ENCODE measurements around the gene CLEC18B. TPM values are rescaled to one million over a fixed set of nuclear protein-coding genes. Genes with fewer than 3 reads are reported as not detected.
A peak's percentile ranks its signal among the peaks of the same experiment; 100 is the strongest.
"Not testable (repeated sequence)": the region's sequence is repeated elsewhere in the genome, so short reads cannot be mapped to it uniquely, and the experiment has no call there.

CLEC18B gene
- total RNA-seq, 1 donor from 2014 or later, result 3.5 TPM

DNA sequence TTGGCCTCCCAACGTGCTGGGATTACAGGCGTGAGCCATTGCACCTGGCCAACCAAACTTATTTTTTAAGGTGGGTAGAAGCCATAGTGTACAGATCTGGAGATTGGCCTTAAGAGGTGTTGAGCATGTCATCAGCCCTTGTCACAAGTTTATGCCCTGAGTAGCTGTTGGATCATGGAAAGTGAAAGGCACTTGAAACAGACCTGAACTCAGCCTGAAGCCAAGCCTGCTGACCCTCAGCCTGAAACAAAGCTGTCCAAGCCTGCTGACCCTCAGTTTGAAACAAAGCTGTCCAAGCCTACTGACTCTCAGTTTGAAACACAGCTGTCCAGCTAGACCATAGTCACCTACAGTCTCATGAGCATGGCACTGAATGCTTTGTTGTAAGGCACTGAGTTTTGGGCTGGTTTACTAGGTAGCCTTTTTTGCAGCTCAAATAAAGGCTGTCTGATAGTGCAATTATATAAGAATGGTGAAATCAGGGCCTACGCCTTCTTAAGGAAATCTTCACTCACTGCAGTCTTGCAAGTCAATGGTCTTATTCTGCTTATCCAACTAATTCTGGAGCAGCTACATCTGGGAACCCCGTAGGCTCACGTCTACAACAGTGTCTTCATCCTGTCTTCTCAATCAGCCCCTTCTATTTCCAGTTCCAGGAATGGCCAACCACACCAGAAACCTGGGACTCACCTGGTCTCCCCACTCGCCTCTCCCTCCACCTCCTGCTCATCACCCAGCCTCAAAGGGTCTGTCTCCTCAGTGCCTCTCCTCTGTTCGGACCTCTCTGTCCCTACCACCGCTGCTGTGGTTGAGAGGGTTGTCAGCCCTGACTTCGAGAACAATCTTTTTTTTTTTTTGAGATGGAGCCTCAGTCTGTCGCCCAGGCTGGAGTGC is 48.1 kb downstream of the CLEC18B start:
- H3K9me3 Mint-ChIP-seq (ENCODE audit: low read depth), result no peaks in the 10 kb centered on the region
- peaks cover 2% of the 10 kb centered on the region for H3K4me1 Mint-ChIP-seq (ENCODE audit: low read depth)
- H3K36me3 Mint-ChIP-seq (ENCODE audit: low read depth), result no peaks in the 10 kb centered on the region
- no peaks in the 10 kb centered on the region for H3K27me3 Mint-ChIP-seq (ENCODE audit: low read depth)
- DNase-seq (ENCODE audit: low spot score), result no peak
- TF ChIP-seq, protein P1, sequence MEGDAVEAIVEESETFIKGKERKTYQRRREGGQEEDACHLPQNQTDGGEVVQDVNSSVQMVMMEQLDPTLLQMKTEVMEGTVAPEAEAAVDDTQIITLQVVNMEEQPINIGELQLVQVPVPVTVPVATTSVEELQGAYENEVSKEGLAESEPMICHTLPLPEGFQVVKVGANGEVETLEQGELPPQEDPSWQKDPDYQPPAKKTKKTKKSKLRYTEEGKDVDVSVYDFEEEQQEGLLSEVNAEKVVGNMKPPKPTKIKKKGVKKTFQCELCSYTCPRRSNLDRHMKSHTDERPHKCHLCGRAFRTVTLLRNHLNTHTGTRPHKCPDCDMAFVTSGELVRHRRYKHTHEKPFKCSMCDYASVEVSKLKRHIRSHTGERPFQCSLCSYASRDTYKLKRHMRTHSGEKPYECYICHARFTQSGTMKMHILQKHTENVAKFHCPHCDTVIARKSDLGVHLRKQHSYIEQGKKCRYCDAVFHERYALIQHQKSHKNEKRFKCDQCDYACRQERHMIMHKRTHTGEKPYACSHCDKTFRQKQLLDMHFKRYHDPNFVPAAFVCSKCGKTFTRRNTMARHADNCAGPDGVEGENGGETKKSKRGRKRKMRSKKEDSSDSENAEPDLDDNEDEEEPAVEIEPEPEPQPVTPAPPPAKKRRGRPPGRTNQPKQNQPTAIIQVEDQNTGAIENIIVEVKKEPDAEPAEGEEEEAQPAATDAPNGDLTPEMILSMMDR (IDR thresholded peaks at IDR 0.05), result no peak
- H3K4me3 Mint-ChIP-seq (ENCODE audit: unreplicated experiment), result no peak overlapping the region
- no peak overlapping the region for H3K27ac Mint-ChIP-seq (ENCODE audit: unreplicated experiment)

DNA sequence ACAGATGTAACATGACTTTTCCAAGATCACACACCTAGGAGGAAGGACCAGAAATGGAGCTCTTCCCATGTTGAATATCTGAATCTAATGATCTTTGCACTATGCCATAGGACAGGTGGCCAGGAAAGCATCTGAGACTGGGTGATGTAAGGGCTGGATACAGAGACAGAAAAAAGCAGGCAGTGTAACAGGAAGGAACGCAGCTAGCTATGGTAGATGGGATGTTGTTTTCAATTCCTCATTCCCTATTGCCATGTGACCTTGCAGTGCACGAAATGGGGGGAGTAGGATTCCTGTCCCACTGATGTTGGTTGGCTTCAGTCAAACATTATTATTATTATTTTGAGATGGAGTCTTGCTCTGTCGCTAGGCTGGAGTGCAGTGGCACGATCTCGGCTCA is 48.9 kb downstream of the CLEC18B start:
- H3K9me3 Mint-ChIP-seq (ENCODE audit: low read depth), result no peaks in the 10 kb centered on the region
- no peak overlapping the region for H3K4me3 Mint-ChIP-seq (ENCODE audit: unreplicated experiment)
- no peak for DNase-seq (ENCODE audit: low spot score)
- H3K27me3 Mint-ChIP-seq (ENCODE audit: low read depth), result no peaks in the 10 kb centered on the region
- no peaks in the 10 kb centered on the region for H3K36me3 Mint-ChIP-seq (ENCODE audit: low read depth)
- no peak overlapping the region for H3K27ac Mint-ChIP-seq (ENCODE audit: unreplicated experiment)
- TF ChIP-seq, protein P1 (IDR thresholded peaks at IDR 0.05), result no peak
- peaks cover 4% of the 10 kb centered on the region for H3K4me1 Mint-ChIP-seq (ENCODE audit: low read depth)

DNA sequence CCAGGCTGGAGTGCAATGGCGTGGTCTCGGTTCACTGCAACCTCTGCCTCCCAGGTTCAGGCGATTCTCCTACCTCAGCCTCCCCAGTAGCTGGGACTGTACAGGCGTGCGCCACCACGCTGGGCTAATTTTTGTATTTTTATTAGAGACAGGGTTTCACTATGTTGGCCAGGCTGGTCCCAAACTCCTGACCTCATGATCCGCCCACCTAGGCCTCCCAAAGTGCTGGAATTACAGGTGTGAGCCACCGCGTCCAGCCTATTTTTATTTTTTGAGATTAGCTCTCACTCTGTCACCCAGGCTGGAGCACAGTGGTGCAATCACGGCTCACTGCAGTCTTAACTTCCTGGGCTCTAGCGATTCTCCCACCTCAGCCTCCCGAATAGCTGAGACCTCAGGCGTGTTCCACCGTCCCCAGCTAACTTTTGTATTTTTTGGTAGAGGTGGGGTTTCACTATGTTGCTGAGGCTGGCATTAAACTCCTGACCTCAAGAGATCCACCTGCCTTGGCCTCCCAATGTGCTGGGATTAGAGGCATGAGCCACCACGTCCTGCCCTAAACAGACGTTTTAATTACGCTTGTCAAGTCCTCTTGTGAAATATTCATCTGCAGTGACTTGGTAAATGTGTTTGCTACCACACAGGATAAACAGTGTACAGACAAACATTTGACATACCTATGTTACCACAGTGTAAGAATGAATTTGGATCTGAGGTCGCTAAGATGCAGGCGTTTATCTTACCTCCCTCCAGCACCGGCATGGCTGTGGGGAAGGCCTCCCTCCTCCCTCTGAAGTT is 50.7 kb downstream of the CLEC18B start:
- not testable (repeated sequence) for H3K36me3 Mint-ChIP-seq (ENCODE audit: low read depth); H3K9me3 Mint-ChIP-seq (ENCODE audit: low read depth); H3K27ac Mint-ChIP-seq (ENCODE audit: unreplicated experiment); H3K4me3 Mint-ChIP-seq (ENCODE audit: unreplicated experiment); H3K27me3 Mint-ChIP-seq (ENCODE audit: low read depth); DNase-seq (ENCODE audit: low spot score)
- H3K4me1 Mint-ChIP-seq (ENCODE audit: low read depth), result peaks cover 17% of the 10 kb centered on the region

DNA sequence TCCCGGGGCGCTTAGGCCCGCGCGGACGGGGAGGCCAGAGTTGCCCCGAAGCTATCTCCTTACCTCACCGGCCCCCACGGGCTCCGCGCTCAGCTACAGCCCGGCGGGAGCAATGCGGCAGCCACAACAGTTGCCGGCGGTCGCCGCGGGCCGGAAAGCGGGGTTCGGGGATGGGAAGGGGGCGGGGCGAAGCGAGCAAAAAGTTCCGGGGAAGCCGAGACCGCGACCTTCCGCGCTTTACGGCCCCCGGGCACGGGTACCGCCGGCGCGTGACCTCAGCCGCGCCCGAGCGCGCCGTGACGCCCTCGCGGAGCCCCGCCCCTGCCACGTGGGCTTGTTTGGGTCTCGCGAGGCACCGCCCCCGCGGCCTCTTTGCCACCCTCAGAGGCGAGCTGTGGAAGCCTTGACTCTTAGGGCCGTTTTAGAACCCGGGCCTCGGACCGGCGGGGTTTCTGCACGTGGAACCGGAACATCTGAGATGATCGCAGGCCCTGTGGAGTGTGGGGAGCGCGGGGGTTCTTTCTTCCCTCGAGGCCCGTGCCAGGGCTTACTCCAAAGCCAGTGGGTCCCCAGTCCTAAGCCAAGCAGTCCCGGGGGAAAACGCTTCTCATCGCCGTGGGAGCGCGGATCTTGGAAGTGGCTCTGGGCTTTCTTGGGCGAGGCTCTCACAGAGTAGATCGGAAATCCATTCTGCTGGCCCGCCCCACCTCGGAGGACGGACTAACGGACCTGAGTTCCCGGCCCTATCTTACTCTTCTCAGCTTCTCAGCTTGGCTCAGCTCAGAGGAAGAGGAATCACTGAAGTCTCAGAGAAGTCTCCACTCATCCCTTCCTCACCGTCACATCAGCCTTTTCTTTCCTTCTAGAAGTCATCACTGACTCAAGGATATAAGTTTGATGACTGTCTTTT is 53.0 kb downstream of the CLEC18B start:
- H3K4me3 Mint-ChIP-seq (ENCODE audit: unreplicated experiment), result peak overlapping the region; percentile 93
- H3K4me1 Mint-ChIP-seq (ENCODE audit: low read depth), result peaks cover 17% of the 10 kb centered on the region
- not testable (repeated sequence) for H3K9me3 Mint-ChIP-seq (ENCODE audit: low read depth); H3K36me3 Mint-ChIP-seq (ENCODE audit: low read depth); H3K27me3 Mint-ChIP-seq (ENCODE audit: low read depth)
- peak overlapping the region; percentile 95 for H3K27ac Mint-ChIP-seq (ENCODE audit: unreplicated experiment)
- peak; percentile 98 for DNase-seq (ENCODE audit: low spot score)

DNA sequence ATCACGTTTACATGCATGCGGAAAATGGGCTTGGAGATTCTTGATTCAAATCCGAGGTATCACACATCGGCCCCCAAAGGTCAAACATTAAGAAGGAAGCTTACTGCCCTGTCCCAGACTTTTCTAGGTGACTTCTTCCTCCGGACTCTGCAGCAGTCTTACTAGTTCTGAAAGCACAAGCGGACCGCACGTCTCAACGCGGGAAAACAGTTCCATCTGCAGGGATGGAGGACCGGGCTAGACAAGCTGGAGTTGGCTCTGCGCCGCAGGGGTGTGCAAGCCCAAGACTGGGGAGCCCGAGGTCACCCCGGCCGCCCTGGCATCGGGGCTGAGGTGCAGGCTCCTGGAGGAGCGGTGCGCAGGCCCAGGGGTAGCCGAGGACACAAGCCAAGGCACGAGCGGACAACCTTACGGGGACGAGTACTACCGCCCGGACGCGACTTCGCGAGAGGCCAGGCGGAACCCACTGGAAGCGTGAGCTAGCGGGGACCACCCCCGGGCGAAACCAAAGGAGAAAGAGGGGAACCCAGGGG is 53.7 kb downstream of the CLEC18B start:
- peak overlapping the region; percentile 93 for H3K4me3 Mint-ChIP-seq (ENCODE audit: unreplicated experiment)
- H3K4me1 Mint-ChIP-seq (ENCODE audit: low read depth), result peaks cover 17% of the 10 kb centered on the region
- H3K27ac Mint-ChIP-seq (ENCODE audit: unreplicated experiment), result peak overlapping the region; percentile 95
- DNase-seq (ENCODE audit: low spot score), result peak; percentile 94
- H3K36me3 Mint-ChIP-seq (ENCODE audit: low read depth); H3K9me3 Mint-ChIP-seq (ENCODE audit: low read depth); H3K27me3 Mint-ChIP-seq (ENCODE audit: low read depth): not testable (repeated sequence)

DNA sequence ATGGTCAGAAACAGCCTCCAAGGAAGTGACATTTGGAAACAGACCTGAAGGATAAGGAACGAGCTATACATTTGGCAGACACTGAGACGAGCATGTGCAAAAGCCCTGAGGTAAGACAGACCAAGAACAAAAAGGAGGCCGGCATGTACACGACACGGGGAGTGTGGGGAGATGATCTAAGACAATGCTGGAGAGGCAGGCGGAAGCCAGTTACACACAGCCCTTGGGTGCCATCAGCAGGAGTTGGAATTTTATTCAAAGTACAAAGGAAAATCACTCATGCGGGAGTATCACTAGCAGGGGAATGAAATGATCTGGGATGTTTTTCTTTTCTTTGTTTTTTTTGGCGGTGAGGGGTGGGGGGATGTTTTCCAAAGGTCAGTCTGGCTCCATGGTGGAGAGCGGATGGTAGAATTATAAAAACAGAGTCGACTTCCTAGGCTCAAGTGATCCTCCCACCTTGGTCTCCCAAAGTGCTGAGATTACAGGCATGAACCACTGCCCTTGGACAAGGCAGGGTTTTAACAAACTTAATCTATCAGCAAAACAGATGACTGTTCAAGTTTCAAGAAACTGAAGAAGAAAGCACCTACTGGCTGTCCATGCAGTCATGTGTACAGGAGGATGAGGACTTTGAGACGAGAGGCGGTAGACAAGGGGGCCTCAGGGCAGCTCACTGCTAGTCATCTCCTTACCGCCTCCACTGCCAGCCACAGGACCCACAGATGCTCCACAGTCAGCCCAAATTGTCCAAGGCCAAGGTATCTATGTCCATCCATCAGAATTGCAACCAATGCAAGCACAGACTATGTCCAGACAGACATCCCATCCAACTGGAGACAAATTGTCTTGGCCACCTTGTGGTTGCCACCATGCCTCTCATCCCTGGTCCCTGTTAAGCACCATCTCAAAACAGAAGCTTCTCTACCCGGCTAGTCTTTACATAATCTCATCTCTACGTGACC is 59.4 kb downstream of the CLEC18B start:
- DNase-seq (ENCODE audit: low spot score); H3K27ac Mint-ChIP-seq (ENCODE audit: unreplicated experiment): not testable (repeated sequence)

More for the DNA sequence above, 59.4 kb downstream of the CLEC18B start:
- not testable (repeated sequence) for H3K36me3 Mint-ChIP-seq (ENCODE audit: low read depth); H3K4me1 Mint-ChIP-seq (ENCODE audit: low read depth); H3K9me3 Mint-ChIP-seq (ENCODE audit: low read depth); H3K27me3 Mint-ChIP-seq (ENCODE audit: low read depth); H3K4me3 Mint-ChIP-seq (ENCODE audit: unreplicated experiment)

Other genes starting within 250 kb of the CLEC18B start
- gene PSMD7, start 124.7 kb downstream of the CLEC18B start, total RNA-seq, result 76.4 to 85.0 TPM (median 82.4 TPM) in 3 replicates
- 4.7 to 8.1 TPM (median 4.9 TPM) in 3 replicates for gene NPIPB15, start 45.2 kb downstream of the CLEC18B start, total RNA-seq
- 241 to 277 TPM (median 276 TPM) in 3 replicates for gene GLG1, start 185.6 kb upstream of the CLEC18B start, total RNA-seq
- gene RFWD3, start 245.4 kb upstream of the CLEC18B start, total RNA-seq, result 22.3 to 32.2 TPM (median 23.2 TPM) in 3 replicates

Data from chondrocyte (in vitro differentiated cells).